HEK293T (cell line): ENCODE data around the gene IPO4.

Source experiments
- ARNT ChIP-seq: fragments of 450-650 bp; IDR thresholded peaks from 2 replicates; pipeline ENCODE4 v1.6.1; 2017; ENCODE audit warnings: mild to moderate bottlenecking
- BHLHE40 ChIP-seq: fragments of 450-650 bp; IDR thresholded peaks from 2 replicates; pipeline ENCODE4 v1.6.1; 2016; ENCODE audit warnings: mild to moderate bottlenecking, moderate library complexity, borderline replicate concordance
- CTBP1 ChIP-seq: fragments of 450-650 bp; IDR thresholded peaks from 2 replicates; pipeline ENCODE4 v1.6.1; 2016; ENCODE audit warnings: borderline replicate concordance
- ELF4 ChIP-seq: fragments of 450-650 bp; IDR thresholded peaks from 2 replicates; pipeline ENCODE4 v1.6.1; 2017; ENCODE audit warnings: antibody characterized with exemption
- FOXA1 ChIP-seq: fragments of 450-650 bp; IDR thresholded peaks from 2 replicates; pipeline ENCODE4 v1.6.1; 2016; ENCODE audit warnings: mild to moderate bottlenecking
- FOXK2 ChIP-seq: fragments of 450-650 bp; IDR thresholded peaks from 2 replicates; pipeline ENCODE4 v1.6.1; 2016; ENCODE audit warnings: mild to moderate bottlenecking
- FOXM1 ChIP-seq: fragments of 450-650 bp; IDR thresholded peaks from 2 replicates; pipeline ENCODE4 v1.6.1; 2017; ENCODE audit warnings: mild to moderate bottlenecking, borderline replicate concordance
- HDGF ChIP-seq: fragments of 450-650 bp; IDR thresholded peaks from 2 replicates; pipeline ENCODE4 v1.6.1; 2017; ENCODE audit warnings: antibody characterized with exemption, borderline replicate concordance
- NFRKB ChIP-seq: fragments of 450-650 bp; IDR thresholded peaks from 2 replicates; pipeline ENCODE4 v1.6.1; 2016; ENCODE audit warnings: mild to moderate bottlenecking, moderate library complexity
- PKNOX1 ChIP-seq: fragments of 450-650 bp; IDR thresholded peaks from 2 replicates; pipeline ENCODE4 v1.6.1; 2016
- SP1 ChIP-seq: fragments of 450-650 bp; IDR thresholded peaks from 2 replicates; pipeline ENCODE4 v1.6.1; 2017
- SUZ12 ChIP-seq: fragments of 450-650 bp; IDR thresholded peaks from 2 replicates; pipeline ENCODE4 v1.6.1; 2016; ENCODE audit warnings: mild to moderate bottlenecking
- TARDBP ChIP-seq: fragments of 450-650 bp; IDR thresholded peaks from 2 replicates; pipeline ENCODE4 v1.6.1; 2016
- ZNF384 ChIP-seq: fragments of 450-650 bp; IDR thresholded peaks from 2 replicates; pipeline ENCODE4 v1.6.1; 2016

- no peak for TF ChIP-seq SUZ12
- TF ChIP-seq ZNF384 = no peak
- no peak for TF ChIP-seq FOXK2
- no peak for TF ChIP-seq FOXM1
- TF ChIP-seq TARDBP = no peak
- no peak for TF ChIP-seq HDGF
- no peak for TF ChIP-seq ELF4
- no peak for TF ChIP-seq SP1
- TF ChIP-seq FOXA1 = no peak
- TF ChIP-seq PKNOX1 = no peak
- TF ChIP-seq CTBP1 = no peak
- no peak for TF ChIP-seq ARNT
- TF ChIP-seq NFRKB = no peak
- no peak for TF ChIP-seq BHLHE40
Observed at GRCh38 chr14:24145219-24145618, 43.4 kb downstream of the IPO4 start.
